Frontal cortex (tissue), 4 donors: ENCODE results near the gene TRAT1. TPM values are rescaled to one million over a fixed set of nuclear protein-coding genes. Genes with fewer than 3 reads are reported as not detected.
"Not testable (repeated sequence)": the region's sequence is repeated elsewhere in the genome, so short reads cannot be mapped to it uniquely, and the experiment has no call there.

Experiments used
- DNase-seq, 2 donors: peaks; one replicate each; pipeline ENCODE4 v3.0.0; 2012; ENCODE audit warnings: low spot score in 2 of 2
- FAIRE-seq: peaks from 2 replicates; lab custom pipeline; 2012; peaks lifted over from hg19 to GRCh38; lab: Jason Lieb, UNC
- total RNA-seq: library from RNA; depleted of rRNA; stranded (reverse); fragments of >200 nt; gene quantifications from one replicate; pipeline ENCODE4 v1.2.3, GENCODE V29; 2014
- donor health status: control.
- donor health status: control.
- donor health status: control.

The TRAT1 gene, protein sequence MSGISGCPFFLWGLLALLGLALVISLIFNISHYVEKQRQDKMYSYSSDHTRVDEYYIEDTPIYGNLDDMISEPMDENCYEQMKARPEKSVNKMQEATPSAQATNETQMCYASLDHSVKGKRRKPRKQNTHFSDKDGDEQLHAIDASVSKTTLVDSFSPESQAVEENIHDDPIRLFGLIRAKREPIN
- not detected for total RNA-seq

GRCh38 chr3:108822123-108822897, at the start of gene TRAT1:
TSS of gene TRAT1 (plus strand) at chr3:108822786. CDS start at chr3:108822928, 142 bp downstream.
- FAIRE-seq = no peak
- DNase-seq = no peak

DNA sequence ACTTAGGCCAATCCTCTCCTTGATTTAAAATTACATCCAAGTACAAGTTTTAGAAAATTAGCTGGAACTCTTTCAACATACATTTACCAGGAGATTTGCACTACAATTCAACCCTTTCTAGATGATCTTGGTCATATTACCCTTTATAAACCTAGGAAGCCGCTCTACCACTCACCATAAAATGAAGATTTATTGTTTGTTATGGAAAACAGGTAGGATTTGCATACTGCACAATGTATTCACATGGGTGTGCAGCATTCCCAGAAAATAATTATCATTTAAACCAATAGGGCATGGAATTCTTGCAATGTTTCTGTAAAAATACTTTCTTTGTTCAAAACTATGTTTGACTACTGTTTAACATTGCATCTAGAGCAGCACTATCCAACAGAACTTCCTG, 46.9 kb upstream of the TRAT1 start:
- DNase-seq (no peak), FAIRE-seq (no peak)

- FAIRE-seq (no peak), DNase-seq (no peak)
These were observed 43.1 kb upstream of the TRAT1 start for GRCh38 chr3:108779496-108779895.

GRCh38 chr3:108780235-108780634, 42.4 kb upstream of the TRAT1 start:
- FAIRE-seq = no peak
- DNase-seq = no peak

- DNase-seq (no peak), FAIRE-seq (no peak)
These were observed 31.1 kb upstream of the TRAT1 start for GRCh38 chr3:108791473-108791872.

GRCh38 chr3:108804437-108804836, 18.1 kb upstream of the TRAT1 start:
- no peak for DNase-seq
- no peak for FAIRE-seq

- FAIRE-seq (no peak), DNase-seq (no peak)
These were observed 17.6 kb upstream of the TRAT1 start for GRCh38 chr3:108804966-108805365.

DNA sequence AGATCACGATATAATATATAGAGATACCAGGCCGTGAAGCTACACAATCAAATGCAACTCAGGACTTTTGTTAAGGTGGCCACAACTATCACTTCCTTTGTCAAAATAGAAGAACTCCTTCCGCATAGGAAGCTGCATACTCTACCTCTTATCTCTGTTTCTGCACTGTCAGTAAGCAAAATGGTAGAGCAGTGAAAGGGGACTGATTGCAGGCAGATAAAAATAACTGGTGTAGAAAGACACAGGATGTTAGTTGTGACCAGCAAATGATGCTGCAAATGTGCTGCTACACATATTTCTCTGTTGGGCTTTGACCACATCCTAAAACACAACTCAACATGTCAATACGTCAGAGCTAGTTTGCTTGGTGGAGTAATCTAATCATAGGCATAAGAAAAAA, 16.3 kb upstream of the TRAT1 start:
- DNase-seq = no peak
- FAIRE-seq = no peak

DNA sequence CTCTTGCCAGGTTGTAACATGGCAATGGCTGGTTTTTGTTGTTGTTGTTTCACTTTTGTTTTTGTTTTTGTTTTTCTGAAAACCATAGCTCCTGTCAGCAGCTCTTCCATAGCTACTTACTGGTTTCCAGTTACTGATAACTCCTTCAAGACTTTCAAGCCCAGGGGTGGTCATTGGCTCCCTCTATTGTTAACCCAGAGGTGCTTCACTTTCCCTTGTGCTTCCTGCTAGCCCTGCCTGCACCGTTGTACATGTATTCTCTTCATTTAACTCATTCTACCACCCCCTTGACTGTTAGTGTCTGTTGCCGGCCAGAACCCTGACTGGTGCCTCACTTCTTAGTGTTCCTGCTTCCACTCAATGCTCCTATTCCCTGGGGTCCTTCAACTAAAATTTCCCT, 4.2 kb upstream of the TRAT1 start:
- no peak for FAIRE-seq
- DNase-seq = no peak

GRCh38 chr3:108820586-108820985, 2.0 kb upstream of the TRAT1 start:
- DNase-seq (no peak), FAIRE-seq (no peak)

GRCh38 chr3:108823227-108823626, 641 bp downstream of the TRAT1 start:
- FAIRE-seq = no peak
- DNase-seq = no peak

GRCh38 chr3:108823803-108824202, 1.2 kb downstream of the TRAT1 start:
- DNase-seq, FAIRE-seq: not testable (repeated sequence)

- FAIRE-seq (no peak), DNase-seq (no peak)
These were observed 4.0 kb downstream of the TRAT1 start for GRCh38 chr3:108826309-108827187.

GRCh38 chr3:108830381-108830780, 7.8 kb downstream of the TRAT1 start:
- FAIRE-seq (no peak), DNase-seq (no peak)

DNA sequence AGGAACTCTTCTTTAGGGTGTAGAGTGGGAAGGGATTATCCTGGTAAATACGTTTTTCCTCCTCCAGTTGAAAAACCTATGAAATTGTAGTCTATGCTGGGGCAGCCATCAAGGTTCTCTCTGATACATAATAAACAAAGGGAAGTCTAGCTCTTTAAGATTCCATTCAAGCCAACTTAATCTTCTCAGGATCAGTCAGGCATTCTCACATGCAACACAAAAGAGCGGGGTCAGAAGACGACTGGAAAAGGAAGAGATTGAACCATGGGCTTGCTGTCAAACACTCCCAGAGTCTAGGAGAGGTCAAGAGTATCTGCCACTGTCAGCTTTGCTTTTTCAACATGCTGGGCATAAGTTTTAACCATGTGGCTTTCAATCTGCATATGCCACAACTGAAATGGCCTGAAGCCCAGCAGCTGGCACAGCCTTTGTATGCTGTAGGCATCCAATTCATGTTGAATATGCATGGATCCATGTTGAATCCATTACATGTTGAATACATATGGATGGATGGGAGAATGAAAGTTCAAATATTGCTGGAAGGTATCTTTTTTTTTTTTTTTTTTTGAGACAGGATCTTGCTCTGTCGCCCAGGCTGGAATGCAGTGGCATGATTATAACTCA, 8.5 kb downstream of the TRAT1 start:
- no peak for FAIRE-seq
- DNase-seq = no peak

- FAIRE-seq = no peak
- DNase-seq = no peak
These were observed 11.0 kb downstream of the TRAT1 start for GRCh38 chr3:108833611-108834010.

GRCh38 chr3:108834551-108834950, 12.0 kb downstream of the TRAT1 start:
- no peak for DNase-seq
- FAIRE-seq = no peak

GRCh38 chr3:108835101-108835500, 12.5 kb downstream of the TRAT1 start:
- DNase-seq = no peak

GRCh38 chr3:108838436-108838835, 15.8 kb downstream of the TRAT1 start:
- no peak for DNase-seq
- no peak for FAIRE-seq

More at GRCh38 chr3:108835101-108835500, 12.5 kb downstream of the TRAT1 start:
- no peak for FAIRE-seq

GRCh38 chr3:108845709-108846293, 23.2 kb downstream of the TRAT1 start:
- FAIRE-seq (no peak), DNase-seq (no peak)
